ENCODE results near the gene GMDS. TPM values are rescaled to one million over a fixed set of nuclear protein-coding genes. Genes with fewer than 3 reads are reported as not detected.

GMDS gene
- total RNA-seq, 1 experiment from 2014 or later = 27.6 TPM

DNA sequence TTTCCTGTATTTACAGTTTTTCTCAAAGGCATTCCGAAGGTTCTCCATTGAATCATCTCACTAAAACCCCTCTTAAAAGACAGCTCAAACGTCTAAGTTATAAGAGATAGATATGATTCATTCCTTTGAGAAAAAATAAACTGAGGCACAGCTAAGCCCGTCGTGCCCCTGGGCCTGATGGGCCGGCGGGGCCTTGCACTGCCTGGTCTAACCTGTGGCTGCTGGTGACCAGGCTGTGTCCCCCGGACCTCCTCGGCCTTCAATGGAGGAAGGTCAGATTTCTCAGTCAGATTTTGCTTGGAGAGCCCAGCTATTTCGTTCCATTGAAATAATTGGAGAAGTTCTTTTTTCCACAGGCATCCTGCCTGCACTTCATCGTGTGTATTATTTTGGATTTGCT, 647.0 kb downstream of the GMDS start:
- TF ChIP-seq, protein P1, sequence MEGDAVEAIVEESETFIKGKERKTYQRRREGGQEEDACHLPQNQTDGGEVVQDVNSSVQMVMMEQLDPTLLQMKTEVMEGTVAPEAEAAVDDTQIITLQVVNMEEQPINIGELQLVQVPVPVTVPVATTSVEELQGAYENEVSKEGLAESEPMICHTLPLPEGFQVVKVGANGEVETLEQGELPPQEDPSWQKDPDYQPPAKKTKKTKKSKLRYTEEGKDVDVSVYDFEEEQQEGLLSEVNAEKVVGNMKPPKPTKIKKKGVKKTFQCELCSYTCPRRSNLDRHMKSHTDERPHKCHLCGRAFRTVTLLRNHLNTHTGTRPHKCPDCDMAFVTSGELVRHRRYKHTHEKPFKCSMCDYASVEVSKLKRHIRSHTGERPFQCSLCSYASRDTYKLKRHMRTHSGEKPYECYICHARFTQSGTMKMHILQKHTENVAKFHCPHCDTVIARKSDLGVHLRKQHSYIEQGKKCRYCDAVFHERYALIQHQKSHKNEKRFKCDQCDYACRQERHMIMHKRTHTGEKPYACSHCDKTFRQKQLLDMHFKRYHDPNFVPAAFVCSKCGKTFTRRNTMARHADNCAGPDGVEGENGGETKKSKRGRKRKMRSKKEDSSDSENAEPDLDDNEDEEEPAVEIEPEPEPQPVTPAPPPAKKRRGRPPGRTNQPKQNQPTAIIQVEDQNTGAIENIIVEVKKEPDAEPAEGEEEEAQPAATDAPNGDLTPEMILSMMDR (conservative IDR thresholded peaks at IDR 0.05) = no peak
- H3K9me3 Mint-ChIP-seq = no peaks in the 10 kb centered on the region
- Histone ChIP-seq H3K23me2 (ENCODE audit: insufficient read length, low read depth, low read length, poor library complexity, severe bottlenecking) (no peaks in the 10 kb centered on the region), H3K18ac (ENCODE audit: insufficient read length, low read depth, low read length) (no peak overlapping the region), H3K4me1 (ENCODE audit: insufficient read depth, low read length) (no peaks in the 10 kb centered on the region), H4K91ac (ENCODE audit: insufficient read length, low read depth, low read length) (no peak overlapping the region), H3K9ac (ENCODE audit: extremely low read depth, insufficient read length, low read length) (no peak overlapping the region), H2AK5ac (ENCODE audit: insufficient read length, low read length) (no peak overlapping the region), H2BK20ac (ENCODE audit: low read depth, low read length, poor library complexity, severe bottlenecking) (no peak overlapping the region), H2BK15ac (ENCODE audit: low read depth, low read length) (no peak overlapping the region), H3K56ac (ENCODE audit: insufficient read length, low read depth, low read length) (no peak overlapping the region), H3K79me2 (ENCODE audit: insufficient read depth, low read length) (no peaks in the 10 kb centered on the region), H3K4ac (ENCODE audit: low read depth, low read length) (no peak overlapping the region), H2AFZ (ENCODE audit: low read length) (no peak overlapping the region), H3K4me2 (ENCODE audit: insufficient read depth, insufficient read length, low read length) (no peak overlapping the region), H3K23ac (ENCODE audit: insufficient read length, low read depth, low read length) (no peak overlapping the region), H3K27ac (ENCODE audit: insufficient read length, low read depth, low read length) (no peak overlapping the region), H3K27me3 (ENCODE audit: insufficient read depth, low read length) (peaks cover 4% of the 10 kb centered on the region), H2BK12ac (ENCODE audit: insufficient read length, low read depth, low read length) (no peak overlapping the region), H2BK120ac (ENCODE audit: low read depth, low read length, poor library complexity, severe bottlenecking) (no peak overlapping the region), H4K20me1 (ENCODE audit: control insufficient read depth, insufficient read depth, insufficient read length) (no peaks in the 10 kb centered on the region), H3K14ac (ENCODE audit: insufficient read depth, low read length) (no peak overlapping the region), H3K9me3 (ENCODE audit: control insufficient read depth, low read depth, low read length) (no peaks in the 10 kb centered on the region), H3K79me1 (ENCODE audit: insufficient read depth, low read depth, low read length, poor library complexity, severe bottlenecking) (no peaks in the 10 kb centered on the region), H4K5ac (ENCODE audit: insufficient read length, low read depth, low read length) (no peak overlapping the region), H4K8ac (replicated peaks; ENCODE audit: insufficient read length, low read depth, low read length) (no peak overlapping the region), H3T11ph (ENCODE audit: low read length) (no peak overlapping the region), H2BK5ac (ENCODE audit: insufficient read length, low read length) (no peak overlapping the region)
- H3K27me3 Mint-ChIP-seq (ENCODE audit: low read depth) = peaks cover 65% of the 10 kb centered on the region
- no peak overlapping the region for H3K4me3 Mint-ChIP-seq
- DNase-seq = no peak
- H3K27ac Mint-ChIP-seq = no peak overlapping the region
- no peaks in the 10 kb centered on the region for H3K36me3 Mint-ChIP-seq (ENCODE audit: insufficient read depth in 1 of 3, low read depth in 3 of 3)
- no CpG with 5 or more reads among the region's 10 CpGs for WGBS (ENCODE audit: extremely low coverage, insufficient read length, low lambda C conversion rate)
- peaks cover 13 to 19% of the 10 kb centered on the region in 2 experiments for H3K4me1 Mint-ChIP-seq
